Prostate gland (tissue), 2 donors: ENCODE data around the gene NYAP1. TPM values are rescaled to one million over a fixed set of nuclear protein-coding genes. Genes with fewer than 3 reads are reported as not detected.
"Not testable (repeated sequence)": the region's sequence is repeated elsewhere in the genome, so short reads cannot be mapped to it uniquely, and the experiment has no call there.

Source experiments
- DNase-seq: peaks from one replicate; pipeline ENCODE4 v3.0.0-alpha.2; 2019; ENCODE audit warnings: low spot score
- H3K27ac ChIP-seq, 2 donors: fragments of 200-600 bp; sonication (generic); 2 replicates each; pipeline ENCODE4 v1.5.1; 2017 to 2019
- H3K27me3 ChIP-seq: fragments of 200-600 bp; sonication (generic); replicated peaks from 2 replicates; pipeline ENCODE4 v1.5.1; 2019; ENCODE audit not compliant: insufficient read depth
- H3K36me3 ChIP-seq, 2 donors: fragments of 200-600 bp; sonication (generic); 1 replicate in 1 of 2; 2 replicates in 1 of 2; pipeline versions ENCODE4 v1.5.1 to v1.8.1; 2017 to 2019
- H3K4me1 ChIP-seq: fragments of 200-600 bp; sonication (generic); replicated peaks from 2 replicates; pipeline ENCODE4 v1.5.1; 2019
- H3K4me3 ChIP-seq, 2 donors: fragments of 200-600 bp; sonication (generic); 2 replicates each; pipeline ENCODE4 v1.5.1; 2017 to 2019
- H3K9me3 ChIP-seq: fragments of 200-600 bp; sonication (generic); 2 replicates; pipeline ENCODE4 v1.5.1; 2017
- POLR2A ChIP-seq: fragments of 450-650 bp; IDR thresholded peaks from one replicate; pipeline ENCODE4 v1.6.1; 2016; ENCODE audit warnings: antibody characterized with exemption, mild to moderate bottlenecking
- POLR2AphosphoS5 ChIP-seq: sonication (generic); formaldehyde crosslinking; IDR thresholded peaks from one replicate; pipeline ENCODE4 v1.6.1; 2017; ENCODE audit warnings: antibody characterized with exemption
- WGBS: methylation state at CpG from one replicate; pipeline ENCODE4 v1.1.5; 2018; 5-methylcytosine and 5-hydroxymethylcytosine counted together
- intact Hi-C: fragments of 100-400 bp; cut with DNase I; formaldehyde crosslinking; loops from one replicate; pipeline ENCODE4 v1.14.2; 2022
- total RNA-seq, 2 donors: library from RNA; depleted of rRNA; stranded (reverse); fragments of >200 nt; gene quantifications; one replicate each; pipeline ENCODE4 v1.1.0, GENCODE V29; 2016
- TF ChIP-seq, protein P1 (sequence below), 4 experiments: fragments of 200-600 bp in 2 of 4; fragments of 450-650 bp in 2 of 4; sonication (generic) in 2 of 4; IDR thresholded peaks; 1 replicate in 3 of 4; 2 replicates in 1 of 4; pipeline ENCODE4 v1.5.1; 2016 to 2019; ENCODE audit warnings: antibody characterized with exemption in 4 of 4, mild to moderate bottlenecking in 2 of 4, moderate library complexity in 2 of 4

NYAP1 gene
- total RNA-seq, 2 donors from 2014 or later: 0.73 to 16.9 TPM

- WGBS: 81% methylated on average over 6 of the region's 6 CpGs
- intact Hi-C loops: no loop called here
These were observed 12.8 kb downstream of the NYAP1 start for GRCh38 chr7:100496509-100496908.

DNA sequence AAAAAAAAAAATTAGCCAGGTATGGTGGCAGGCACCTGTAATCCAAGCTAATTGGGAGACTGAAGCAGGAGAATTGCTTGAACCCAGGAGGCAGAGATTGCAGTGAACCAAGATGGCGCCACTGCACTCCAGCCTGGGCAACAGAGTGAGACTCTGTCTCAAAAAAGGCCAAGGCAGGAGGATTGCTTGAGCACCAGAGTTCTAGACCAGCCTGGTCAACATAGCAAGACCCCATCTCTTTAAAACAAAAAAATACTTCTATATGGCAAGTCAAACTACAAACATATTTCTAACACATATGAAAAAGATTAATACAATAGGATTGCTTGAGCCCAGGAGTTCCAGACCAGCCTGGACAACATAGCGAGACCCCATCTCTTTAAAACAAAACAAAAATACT is 17.0 kb downstream of the NYAP1 start:
- WGBS: 93% methylated on average over 2 of the region's 2 CpGs
- DNase-seq, H3K36me3 ChIP-seq, H3K27ac ChIP-seq, H3K27me3 ChIP-seq, H3K4me3 ChIP-seq, H3K9me3 ChIP-seq, intact Hi-C loops, H3K4me1 ChIP-seq: not testable (repeated sequence)

More at GRCh38 chr7:100496509-100496908, 12.8 kb downstream of the NYAP1 start:
- Histone ChIP-seq H3K4me1 (no peaks in the 10 kb centered on the region), H3K27ac (no peak overlapping the region), H3K36me3 (no peaks in the 10 kb centered on the region), H3K27me3 (no peaks in the 10 kb centered on the region), H3K9me3 (no peaks in the 10 kb centered on the region), H3K4me3 (no peak overlapping the region)
- no peak for TF ChIP-seq POLR2AphosphoS5
- TF ChIP-seq, protein P1, sequence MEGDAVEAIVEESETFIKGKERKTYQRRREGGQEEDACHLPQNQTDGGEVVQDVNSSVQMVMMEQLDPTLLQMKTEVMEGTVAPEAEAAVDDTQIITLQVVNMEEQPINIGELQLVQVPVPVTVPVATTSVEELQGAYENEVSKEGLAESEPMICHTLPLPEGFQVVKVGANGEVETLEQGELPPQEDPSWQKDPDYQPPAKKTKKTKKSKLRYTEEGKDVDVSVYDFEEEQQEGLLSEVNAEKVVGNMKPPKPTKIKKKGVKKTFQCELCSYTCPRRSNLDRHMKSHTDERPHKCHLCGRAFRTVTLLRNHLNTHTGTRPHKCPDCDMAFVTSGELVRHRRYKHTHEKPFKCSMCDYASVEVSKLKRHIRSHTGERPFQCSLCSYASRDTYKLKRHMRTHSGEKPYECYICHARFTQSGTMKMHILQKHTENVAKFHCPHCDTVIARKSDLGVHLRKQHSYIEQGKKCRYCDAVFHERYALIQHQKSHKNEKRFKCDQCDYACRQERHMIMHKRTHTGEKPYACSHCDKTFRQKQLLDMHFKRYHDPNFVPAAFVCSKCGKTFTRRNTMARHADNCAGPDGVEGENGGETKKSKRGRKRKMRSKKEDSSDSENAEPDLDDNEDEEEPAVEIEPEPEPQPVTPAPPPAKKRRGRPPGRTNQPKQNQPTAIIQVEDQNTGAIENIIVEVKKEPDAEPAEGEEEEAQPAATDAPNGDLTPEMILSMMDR (IDR thresholded peaks at IDR 0.05): no peak
- no peak for TF ChIP-seq POLR2A
- DNase-seq: no peak

GRCh38 chr7:100504031-100504430 is 20.3 kb downstream of the NYAP1 start:
- H3K36me3 ChIP-seq, H3K27me3 ChIP-seq, H3K9me3 ChIP-seq, H3K4me1 ChIP-seq, DNase-seq, H3K27ac ChIP-seq, H3K4me3 ChIP-seq, intact Hi-C loops: not testable (repeated sequence)
- WGBS: 96% methylated on average over 3 of the region's 3 CpGs

GRCh38 chr7:100504887-100505611 is 21.3 kb downstream of the NYAP1 start:
- no peaks in the 10 kb centered on the region for H3K27me3 ChIP-seq
- TF ChIP-seq, protein P1 (IDR thresholded peaks at IDR 0.05): no peak
- TF ChIP-seq POLR2AphosphoS5 (no peak), POLR2A (no peak)
- no peak overlapping the region for H3K27ac ChIP-seq
- no peaks in the 10 kb centered on the region for H3K36me3 ChIP-seq
- DNase-seq: no peak
- H3K4me1 ChIP-seq: no peaks in the 10 kb centered on the region
- H3K4me3 ChIP-seq: no peak overlapping the region
- WGBS: 94% methylated on average over 9 of the region's 9 CpGs
- H3K9me3 ChIP-seq: no peaks in the 10 kb centered on the region
- intact Hi-C loops: no loop called here

GRCh38 chr7:100506356-100506923 is 22.7 kb downstream of the NYAP1 start:
- DNase-seq: no peak
- Histone ChIP-seq H3K27me3 (no peaks in the 10 kb centered on the region), H3K4me3 (no peak overlapping the region), H3K4me1 (no peaks in the 10 kb centered on the region), H3K36me3 (no peaks in the 10 kb centered on the region), H3K9me3 (no peaks in the 10 kb centered on the region), H3K27ac (no peak overlapping the region)
- WGBS: 63% methylated on average over 8 of the region's 8 CpGs
- TF ChIP-seq, protein P1 (IDR thresholded peaks at IDR 0.05): no peak
- no peak for TF ChIP-seq POLR2A
- TF ChIP-seq POLR2AphosphoS5: no peak
- intact Hi-C loops: no loop called here

- peak; percentile 67 for DNase-seq
- Histone ChIP-seq H3K27ac (peak overlapping the region in 1 of 2 donors; percentile 2), H3K27me3 (no peaks in the 10 kb centered on the region), H3K9me3 (no peaks in the 10 kb centered on the region), H3K36me3 (no peaks in the 10 kb centered on the region), H3K4me1 (no peaks in the 10 kb centered on the region), H3K4me3 (no peak overlapping the region)
- 24% methylated on average over 15 of the region's 15 CpGs for WGBS
- TF ChIP-seq, protein P1 (IDR thresholded peaks at IDR 0.05): no peak
- TF ChIP-seq POLR2AphosphoS5: peak; percentile 65
- intact Hi-C loops: no loop called here
These were observed 25.5 kb downstream of the NYAP1 start for GRCh38 chr7:100509231-100509630.
